IMR-90 (cell line): ENCODE measurements around the gene MOCOS. TPM values are rescaled to one million over a fixed set of nuclear protein-coding genes. Genes with fewer than 3 reads are reported as not detected.

Experiments used
- ATAC-seq: fragments of 200-7000 bp; cut with Tn5 transposase; 2 replicates; pipeline ENCODE4 v1.9.1; 2020; ENCODE audit warnings: low read depth, mild to moderate bottlenecking, moderate library complexity
- BruUV-seq: library from RNA; stranded (reverse); fragments of 400-500 nt; replicated peaks from 2 replicates; lab custom pipeline; 2021; lab: Mats Ljungman, UMichigan
- CTCF ChIA-PET: fragments of 300-600 bp; formaldehyde crosslinking; extraction: SDS; loops from one replicate; lab custom pipeline; 2021; ENCODE audit warnings: antibody characterized with exemption; lab: Yijun Ruan, JAX
- POLR2A ChIA-PET: fragments of 300-600 bp; sonication (Branson Sonifier 250); formaldehyde crosslinking; loops from one replicate; lab custom pipeline; 2022; ENCODE audit warnings: antibody characterized with exemption; ENCODE audit not compliant: unreplicated experiment; lab: Charles Lee
- DNase-seq: peaks from one replicate; pipeline ENCODE4 v3.0.0; 2013
- H2AFZ ChIP-seq: replicated peaks from 2 replicates; pipeline ENCODE3; 2013; ENCODE audit warnings: low read length, mild to moderate bottlenecking; ENCODE audit not compliant: poor library complexity
- H2AK5ac ChIP-seq: 2 replicates; pipeline ENCODE4 v1.6.1; 2013; ENCODE audit warnings: low read depth, low read length, inconsistent platforms
- H2AK9ac ChIP-seq: replicated peaks from 2 replicates; pipeline ENCODE3; 2013; ENCODE audit warnings: mild to moderate bottlenecking, low read depth, low read length, moderate library complexity; ENCODE audit not compliant: poor library complexity
- H2BK120ac ChIP-seq: 2 replicates; pipeline ENCODE4 v1.6.1; 2013; ENCODE audit warnings: low read depth, low read length, inconsistent platforms
- H2BK15ac ChIP-seq: 3 replicates; pipeline ENCODE4 v1.6.1; 2013; ENCODE audit warnings: low read depth, low read length, inconsistent platforms
- H2BK20ac ChIP-seq: 2 replicates; pipeline ENCODE4 v1.6.1; 2013; ENCODE audit warnings: low read depth, mild to moderate bottlenecking, inconsistent platforms, low read length, moderate library complexity
- H2BK5ac ChIP-seq: 2 replicates; pipeline ENCODE4 v1.6.1; 2013; ENCODE audit warnings: mild to moderate bottlenecking, low read depth, low read length, inconsistent platforms; ENCODE audit not compliant: poor library complexity, severe bottlenecking
- H3K14ac ChIP-seq: replicated peaks from 2 replicates; pipeline ENCODE4 v1.6.1; 2013; ENCODE audit warnings: low read depth, low read length, inconsistent platforms
- H3K18ac ChIP-seq: 2 replicates; pipeline ENCODE4 v1.6.1; 2013; ENCODE audit warnings: low read depth, low read length, control low read depth
- H3K23ac ChIP-seq: 2 replicates; pipeline ENCODE4 v1.6.1; 2013; ENCODE audit warnings: low read depth, low read length, inconsistent platforms
- H3K27ac ChIP-seq: 2 replicates; pipeline ENCODE4 v1.5.1; 2013; ENCODE audit warnings: mild to moderate bottlenecking, control low read depth, low read length; ENCODE audit not compliant: insufficient read depth
- H3K27me3 ChIP-seq: 2 replicates; pipeline ENCODE4 v1.6.1; 2013; ENCODE audit warnings: low read length; ENCODE audit not compliant: control insufficient read depth, insufficient read depth
- H3K36me3 ChIP-seq: 2 replicates; pipeline ENCODE4 v1.6.1; 2013; ENCODE audit warnings: low read length, mixed read lengths; ENCODE audit not compliant: control insufficient read depth, insufficient read depth
- H3K4ac ChIP-seq: 2 replicates; pipeline ENCODE4 v1.6.1; 2013; ENCODE audit warnings: low read depth, low read length, inconsistent platforms
- H3K4me1 ChIP-seq: 2 replicates; pipeline ENCODE4 v1.6.1; 2013; ENCODE audit warnings: low read length, mixed read lengths; ENCODE audit not compliant: control insufficient read depth, insufficient read depth
- H3K4me2 ChIP-seq: 2 replicates; pipeline ENCODE4 v1.6.1; 2013; ENCODE audit warnings: low read depth, mild to moderate bottlenecking, control low read depth, low read length, moderate library complexity
- H3K4me3 ChIP-seq: 2 replicates; pipeline ENCODE4 v1.5.1; 2013; ENCODE audit warnings: low read depth, mild to moderate bottlenecking, control low read depth, low read length, moderate library complexity; ENCODE audit not compliant: insufficient read depth
- H3K56ac ChIP-seq: 2 replicates; pipeline ENCODE4 v1.6.1; 2013; ENCODE audit warnings: low read length, inconsistent platforms; ENCODE audit not compliant: insufficient read depth; ENCODE audit errors: extremely low read depth
- H3K79me1 ChIP-seq, 2 experiments: 2 replicates each; pipeline ENCODE4 v1.6.1; 2013; ENCODE audit warnings: low read length in 2 of 2, inconsistent platforms in 1 of 2, low read depth in 1 of 2
- H3K9ac ChIP-seq: 2 replicates; pipeline ENCODE4 v1.6.1; 2013; ENCODE audit warnings: low read depth, low read length, control low read depth
- H3K9me1 ChIP-seq: 2 replicates; pipeline ENCODE4 v1.6.1; 2013; ENCODE audit warnings: low read length, inconsistent platforms; ENCODE audit not compliant: insufficient read depth
- H3K9me3 ChIP-seq: 2 replicates; pipeline ENCODE4 v1.6.1; 2013; ENCODE audit warnings: low read length; ENCODE audit not compliant: control insufficient read depth, insufficient read depth
- H4K20me1 ChIP-seq: 2 replicates; pipeline ENCODE4 v1.6.1; 2013; ENCODE audit warnings: low read length, inconsistent platforms; ENCODE audit not compliant: insufficient read depth
- H4K5ac ChIP-seq: 2 replicates; pipeline ENCODE4 v1.6.1; 2013; ENCODE audit warnings: mild to moderate bottlenecking, low read depth, low read length, control low read depth
- H4K8ac ChIP-seq, 2 experiments: 2 replicates each; pipeline ENCODE4 v1.6.1; 2013; ENCODE audit warnings: low read depth in 2 of 2, low read length in 2 of 2, control low read depth in 1 of 2, inconsistent platforms in 1 of 2
- H4K91ac ChIP-seq: 2 replicates; pipeline ENCODE4 v1.6.1; 2013; ENCODE audit warnings: low read depth, low read length, inconsistent platforms; ENCODE audit not compliant: insufficient read depth
- BHLHE40 ChIP-seq: fragments of 150-350 bp; IDR thresholded peaks from 2 replicates; pipeline ENCODE4 v1.6.1; 2016; ENCODE audit warnings: mild to moderate bottlenecking, low read depth, low read length
- CEBPB ChIP-seq: IDR thresholded peaks from 2 replicates; pipeline ENCODE4 v1.6.1; 2012; ENCODE audit warnings: low read depth, low read length, improper control_type of control experiment
- CHD1 ChIP-seq: IDR thresholded peaks from 2 replicates; pipeline ENCODE4 v1.6.1; 2012; ENCODE audit warnings: low read depth, low read length, improper control_type of control experiment
- MXI1 ChIP-seq: IDR thresholded peaks from 2 replicates; pipeline ENCODE4 v1.6.1; 2012; ENCODE audit warnings: low read depth, mild to moderate bottlenecking, low read length, moderate library complexity, borderline replicate concordance
- NFE2L2 ChIP-seq: fragments of 150-350 bp; IDR thresholded peaks from 2 replicates; pipeline ENCODE4 v1.6.1; 2016; ENCODE audit warnings: low read depth, mild to moderate bottlenecking, low read length
- RAD21 ChIP-seq: IDR thresholded peaks from 2 replicates; pipeline ENCODE4 v1.6.1; 2012; ENCODE audit warnings: low read length, improper control_type of control experiment
- RCOR1 ChIP-seq: IDR thresholded peaks from 2 replicates; pipeline ENCODE4 v1.6.1; 2012; ENCODE audit warnings: mild to moderate bottlenecking, low read length, improper control_type of control experiment; ENCODE audit not compliant: insufficient replicate concordance
- USF2 ChIP-seq: fragments of 150-350 bp; IDR thresholded peaks from 2 replicates; pipeline ENCODE4 v1.6.1; 2017; ENCODE audit warnings: mild to moderate bottlenecking, antibody characterized with exemption, low read length, low read depth
- WGBS, 2 experiments: methylation state at CpG; one replicate each; pipeline versions ENCODE4 v1.1.5 to v1.1.7; 2013; ENCODE audit warnings: missing lambda C conversion rate in 2 of 2; ENCODE audit not compliant: insufficient read length in 1 of 2; ENCODE audit errors: extremely low coverage in 2 of 2; 5-methylcytosine and 5-hydroxymethylcytosine counted together
- dilution Hi-C: fragments of 300-500 bp; cut with HindIII; formaldehyde crosslinking; loops from one replicate; pipeline ENCODE4 v1.14.3; 2018; ENCODE audit warnings: low sequenced_read_pairs; ENCODE audit not compliant: unreplicated experiment
- in situ Hi-C: fragments of 300-500 bp; cut with MboI; formaldehyde crosslinking; loops from 3 replicates; pipeline ENCODE4 v1.14.3; 2019; ENCODE audit warnings: low sequenced_read_pairs, inconsistent platforms, mixed read lengths
- intact Hi-C: fragments of 100-400 bp; cut with micrococcal nuclease; formaldehyde crosslinking; loops from 2 replicates; pipeline ENCODE4 v1.10.0; 2022
- polyA plus RNA-seq, 3 experiments: library from polyadenylated mRNA; depleted of rRNA; stranded (reverse); fragments of >200 nt; gene quantifications; 2 replicates each; pipeline ENCODE4 v1.2.3, GENCODE V29; 2012; ENCODE audit warnings: low replicate concordance in 1 of 3
- total RNA-seq: library from RNA; depleted of rRNA; stranded (reverse); fragments of >200 nt; gene quantifications from 2 replicates; pipeline ENCODE4 v1.2.3, GENCODE V29; 2012

MOCOS gene
- total and polyA plus RNA-seq, 2 of the 4 experiments (the other 2 are of a cell fraction), result 1.1 to 2.2 TPM

GRCh38 chr18:36241831-36242230 lies 54.5 kb downstream of the MOCOS start:
- Histone ChIP-seq H3K79me1 (no peaks in the 10 kb centered on the region), H3K9me1 (no peaks in the 10 kb centered on the region), H2AK9ac (no peak overlapping the region), H3K23ac (no peak overlapping the region), H3K4me3 (no peak overlapping the region), H4K8ac (no peak overlapping the region), H3K27ac (no peak overlapping the region), H3K9me3 (peaks cover 2% of the 10 kb centered on the region; the same call in 1 of the 2 replicates), H3K4ac (no peak overlapping the region), H3K36me3 (no peaks in the 10 kb centered on the region), H4K91ac (no peak overlapping the region), H3K27me3 (no peaks in the 10 kb centered on the region), H3K4me1 (no peaks in the 10 kb centered on the region), H3K14ac (no peak overlapping the region), H2AFZ (no peak overlapping the region), H3K4me2 (no peak overlapping the region), H2BK5ac (no peak overlapping the region), H4K5ac (no peak overlapping the region), H3K18ac (no peak overlapping the region), H2AK5ac (no peak overlapping the region), H3K56ac (no peak overlapping the region), H3K9ac (no peak overlapping the region), H4K20me1 (no peaks in the 10 kb centered on the region), H2BK15ac (no peak overlapping the region), H2BK20ac (no peak overlapping the region), H2BK120ac (no peak overlapping the region)
- POLR2A ChIA-PET, result no interaction called here
- ATAC-seq, result no peak
- intact Hi-C loops, result no loop called here
- TF ChIP-seq RCOR1, result no peak
- no peak for TF ChIP-seq MXI1
- TF ChIP-seq RAD21, result no peak
- no peak for TF ChIP-seq NFE2L2
- no peak for TF ChIP-seq CHD1
- TF ChIP-seq USF2, result no peak
- TF ChIP-seq BHLHE40, result no peak
- no peak for TF ChIP-seq CEBPB
- dilution Hi-C loops, result no loop called here
- CTCF ChIA-PET, result no interaction called here
- BruUV-seq, result no TSS peak
- DNase-seq, result no peak
- WGBS, 2 experiments, result 76% methylated on average over 6 of the region's 6 CpGs; no CpG with 5 or more reads in 1 of the 2 experiments
- in situ Hi-C loops, result no loop called here
